GF-D8 (cell line): ENCODE data around the gene CSTF1.

Source experiments
- DNase-seq: peaks from one replicate; lab custom pipeline; 2025; lab: John Stamatoyannopoulos, UW

CSTF1 gene

GRCh38 chr20:56392132-56392880, at the start of gene CSTF1, which contains the start of gene AURKA:
TSS of gene CSTF1 (plus strand) at chr20:56392645. CDS start at chr20:56395553, 2,908 bp downstream.
TSS of gene AURKA (minus strand) at chr20:56392215. CDS start at chr20:56388197, 4,018 bp downstream.
- DNase-seq: peak; percentile 97

GRCh38 chr20:56342783-56343182, 49.7 kb upstream of the CSTF1 start:
- DNase-seq: no peak

GRCh38 chr20:56343861-56344381, 48.5 kb upstream of the CSTF1 start:
- DNase-seq: no peak

- no peak for DNase-seq
Measured at GRCh38 chr20:56345911-56346310, 46.5 kb upstream of the CSTF1 start.

GRCh38 chr20:56347628-56348304, 44.7 kb upstream of the CSTF1 start:
- no peak for DNase-seq

- DNase-seq: no peak
Measured at GRCh38 chr20:56348305-56348693, 44.1 kb upstream of the CSTF1 start.

- DNase-seq: no peak
Measured at GRCh38 chr20:56348746-56349145, 43.7 kb upstream of the CSTF1 start.

- no peak for DNase-seq
Measured at GRCh38 chr20:56350842-56351241, 41.6 kb upstream of the CSTF1 start.

GRCh38 chr20:56352345-56353055, 39.9 kb upstream of the CSTF1 start:
- no peak for DNase-seq

- no peak for DNase-seq
Measured at GRCh38 chr20:56353356-56353755, 39.1 kb upstream of the CSTF1 start.

- DNase-seq: no peak
Measured at GRCh38 chr20:56358070-56358469, 34.4 kb upstream of the CSTF1 start.

- peak; percentile 36 for DNase-seq
Measured at GRCh38 chr20:56358600-56359211, 33.7 kb upstream of the CSTF1 start, which contains the start of gene FAM210B. TSS of gene FAM210B (plus strand) at chr20:56358974. CDS start at chr20:56359006, 32 bp downstream.

- no peak for DNase-seq
Measured at GRCh38 chr20:56359212-56360132, 33.0 kb upstream of the CSTF1 start.

- DNase-seq: no peak
Measured at GRCh38 chr20:56360133-56360907, 32.1 kb upstream of the CSTF1 start.

GRCh38 chr20:56360908-56361205, 31.6 kb upstream of the CSTF1 start:
- DNase-seq: no peak

GRCh38 chr20:56361900-56362299, 30.5 kb upstream of the CSTF1 start:
- no peak for DNase-seq

GRCh38 chr20:56362833-56363413, 29.5 kb upstream of the CSTF1 start:
- DNase-seq: no peak

GRCh38 chr20:56363491-56363890, 29.0 kb upstream of the CSTF1 start:
- no peak for DNase-seq

GRCh38 chr20:56368351-56369134, 23.9 kb upstream of the CSTF1 start:
- DNase-seq: no peak
